B cell (primary cell): Measurements from ENCODE around the gene MCM5.

Experiments used
- CTCF ChIP-seq: fragments of 200-600 bp; IDR thresholded peaks from one replicate; pipeline ENCODE4 v1.8.0; 2022; ENCODE audit warnings: antibody characterized with exemption, mild to moderate bottlenecking
- EZH2 ChIP-seq: IDR thresholded peaks from 2 replicates; pipeline ENCODE4 v1.6.1; 2012; ENCODE audit warnings: borderline replicate concordance, low read depth, mild to moderate bottlenecking, moderate library complexity, low read length; ENCODE audit not compliant: insufficient read depth, poor library complexity, severe bottlenecking

GRCh38 chr22:35383679-35384071, 16.3 kb upstream of the MCM5 start:
- TF ChIP-seq CTCF = no peak
- TF ChIP-seq EZH2 = no peak
